Neural cell (in vitro differentiated cells): ENCODE data around the gene DENND2A. TPM values are rescaled to one million over a fixed set of nuclear protein-coding genes. Genes with fewer than 3 reads are reported as not detected.

Experiments used
- H2AFZ ChIP-seq: fragments of 200-600, 300-800 bp; sonication (generic), shearing (Covaris generic); 2 replicates; pipeline ENCODE4 v1.6.0; 2014; ENCODE audit warnings: low read depth, mild to moderate bottlenecking, antibody characterized with exemption, low read length, moderate library complexity
- H3F3A ChIP-seq: fragments of 200-600 bp; shearing (Covaris generic); 2 replicates; pipeline ENCODE4 v1.6.1; 2016; ENCODE audit warnings: mild to moderate bottlenecking, moderate library complexity, mixed read lengths, antibody characterized with exemption, low read length; ENCODE audit not compliant: insufficient read depth, poor library complexity, severe bottlenecking
- H3K27ac ChIP-seq: fragments of 200-600, 300-800 bp; sonication (generic), shearing (Covaris generic); 2 replicates; pipeline ENCODE4 v1.5.1; 2014; ENCODE audit warnings: mild to moderate bottlenecking, low read length, moderate library complexity
- H3K27me3 ChIP-seq: fragments of 300-800, 200-600 bp; sonication (generic), shearing (Covaris generic); 2 replicates; pipeline ENCODE4 v1.6.0; 2014; ENCODE audit warnings: mild to moderate bottlenecking, low read depth, low read length, moderate library complexity; ENCODE audit not compliant: insufficient read depth
- H3K36me3 ChIP-seq: fragments of 300-800, 200-600 bp; sonication (generic), shearing (Covaris generic); 2 replicates; pipeline ENCODE4 v1.5.1; 2014; ENCODE audit warnings: mild to moderate bottlenecking, antibody characterized with exemption, low read length, moderate library complexity; ENCODE audit not compliant: insufficient read depth
- H3K4me2 ChIP-seq: fragments of 300-800, 200-600 bp; sonication (generic), shearing (Covaris generic); 2 replicates; pipeline ENCODE4 v1.6.0; 2014; ENCODE audit warnings: mild to moderate bottlenecking, low read length
- H3K4me3 ChIP-seq: fragments of 300-800, 200-600 bp; sonication (generic), shearing (Covaris generic); 2 replicates; pipeline ENCODE4 v1.5.1; 2014; ENCODE audit warnings: mild to moderate bottlenecking, low read length, moderate library complexity
- H3K79me2 ChIP-seq: fragments of 200-600 bp; shearing (Covaris generic); replicated peaks from 2 replicates; pipeline ENCODE4 v1.6.0; 2014; ENCODE audit warnings: mild to moderate bottlenecking, low read length, moderate library complexity; ENCODE audit not compliant: insufficient read depth
- H3K9ac ChIP-seq: fragments of 300-800, 200-600 bp; sonication (generic), shearing (Covaris generic); 2 replicates; pipeline ENCODE4 v1.6.1; 2016; ENCODE audit warnings: mild to moderate bottlenecking, low read length, mixed read lengths
- H3K9me2 ChIP-seq: fragments of 200-600 bp; shearing (Covaris generic); 2 replicates; pipeline ENCODE4 v1.6.1; 2016; ENCODE audit warnings: mild to moderate bottlenecking, low read length, mixed read lengths; ENCODE audit not compliant: insufficient read depth
- H3K9me3 ChIP-seq: fragments of 200-600, 300-800 bp; sonication (generic), shearing (Covaris generic); 2 replicates; pipeline ENCODE4 v1.6.1; 2016; ENCODE audit warnings: mild to moderate bottlenecking, mixed run types, low read length, moderate library complexity, mixed read lengths
- H4K20me1 ChIP-seq: fragments of 200-600 bp; shearing (Covaris generic); 2 replicates; pipeline ENCODE4 v1.6.1; 2016; ENCODE audit warnings: mild to moderate bottlenecking, mixed run types; ENCODE audit not compliant: insufficient read depth
- CTCF ChIP-seq: fragments of 450-650 bp; IDR thresholded peaks from 2 replicates; pipeline ENCODE4 v1.5.1; 2014; ENCODE audit warnings: antibody characterized with exemption, mild to moderate bottlenecking, moderate library complexity; ENCODE audit not compliant: poor library complexity, severe bottlenecking
- EP300 ChIP-seq: fragments of 450-650 bp; conservative IDR thresholded peaks from 2 replicates; pipeline ENCODE4 v1.6.1; 2014; ENCODE audit warnings: antibody characterized with exemption, mild to moderate bottlenecking, moderate library complexity; ENCODE audit not compliant: poor library complexity, severe bottlenecking
- EZH2 ChIP-seq: fragments of 200-600, 300-800 bp; shearing (Covaris generic), sonication (generic); IDR thresholded peaks from 2 replicates; pipeline ENCODE4 v1.6.1; 2014; ENCODE audit warnings: antibody characterized with exemption, low read length, borderline replicate concordance, mild to moderate bottlenecking; ENCODE audit not compliant: insufficient read depth, poor library complexity, severe bottlenecking
- MXI1 ChIP-seq: fragments of 450-650 bp; conservative IDR thresholded peaks from 2 replicates; pipeline ENCODE4 v1.6.1; 2014; ENCODE audit warnings: antibody characterized with exemption, mild to moderate bottlenecking; ENCODE audit not compliant: poor library complexity, severe bottlenecking
- POLR2AphosphoS5 ChIP-seq: IDR thresholded peaks from 2 replicates; pipeline ENCODE4 v1.6.1; 2012
- RAD21 ChIP-seq: fragments of 450-650 bp; conservative IDR thresholded peaks from 2 replicates; pipeline ENCODE4 v1.6.1; 2014; ENCODE audit warnings: antibody characterized with exemption, mild to moderate bottlenecking, moderate library complexity
- REST ChIP-seq: IDR thresholded peaks from 2 replicates; pipeline ENCODE4 v1.6.1; 2012; ENCODE audit warnings: borderline replicate concordance
- SMC3 ChIP-seq: fragments of 450-650 bp; conservative IDR thresholded peaks from 2 replicates; pipeline ENCODE4 v1.6.1; 2014; ENCODE audit warnings: antibody characterized with exemption, mild to moderate bottlenecking, moderate library complexity; ENCODE audit not compliant: poor library complexity
- TAF1 ChIP-seq: IDR thresholded peaks from 2 replicates; pipeline ENCODE4 v1.6.1; 2012; ENCODE audit warnings: low read depth
- polyA plus RNA-seq: library from polyadenylated mRNA; depleted of rRNA; stranded (reverse); fragments of >200 nt; gene quantifications from 2 replicates; pipeline ENCODE4 v1.2.3, GENCODE V29; 2014

DENND2A gene
- polyA plus RNA-seq, 1 donor from 2014 or later: 21.7 TPM

GRCh38 chr7:140485500-140486265 is 154.9 kb downstream of the DENND2A start:
- H3K4me2 ChIP-seq: no peak overlapping the region
- H3F3A ChIP-seq: no peaks in the 10 kb centered on the region
- no peaks in the 10 kb centered on the region for H3K9me2 ChIP-seq
- no peak overlapping the region for H2AFZ ChIP-seq
- TF ChIP-seq EP300: no peak
- H3K9ac ChIP-seq: no peak overlapping the region
- H4K20me1 ChIP-seq: no peaks in the 10 kb centered on the region
- H3K27me3 ChIP-seq: no peaks in the 10 kb centered on the region
- H3K27ac ChIP-seq: no peak overlapping the region
- H3K36me3 ChIP-seq: no peaks in the 10 kb centered on the region
- H3K79me2 ChIP-seq: no peaks in the 10 kb centered on the region
- no peak overlapping the region for H3K4me3 ChIP-seq
- H3K9me3 ChIP-seq: no peaks in the 10 kb centered on the region

GRCh38 chr7:140484951-140485499 is 155.6 kb downstream of the DENND2A start:
- H3K36me3 ChIP-seq: no peaks in the 10 kb centered on the region
- H3F3A ChIP-seq: no peaks in the 10 kb centered on the region
- H3K9me3 ChIP-seq: no peaks in the 10 kb centered on the region
- H4K20me1 ChIP-seq: no peaks in the 10 kb centered on the region
- H3K27ac ChIP-seq: no peak overlapping the region
- H3K79me2 ChIP-seq: no peaks in the 10 kb centered on the region
- no peak overlapping the region for H3K9ac ChIP-seq
- no peak overlapping the region for H3K4me3 ChIP-seq
- no peak overlapping the region for H3K4me2 ChIP-seq
- H2AFZ ChIP-seq: no peak overlapping the region
- H3K27me3 ChIP-seq: no peaks in the 10 kb centered on the region
- no peaks in the 10 kb centered on the region for H3K9me2 ChIP-seq
- no peak for TF ChIP-seq POLR2AphosphoS5
- no peak for TF ChIP-seq MXI1
- TF ChIP-seq SMC3: no peak
- no peak for TF ChIP-seq REST
- no peak for TF ChIP-seq EP300
- no peak for TF ChIP-seq EZH2
- no peak for TF ChIP-seq CTCF
- no peak for TF ChIP-seq RAD21
- TF ChIP-seq TAF1: no peak
